Measurements from ENCODE around the gene PA2G4. TPM values are rescaled to one million over a fixed set of nuclear protein-coding genes. Genes with fewer than 3 reads are reported as not detected.

PA2G4 gene
- total and polyA plus RNA-seq, 12 donors: 64.3 to 148 (median 74.4) TPM

DNA sequence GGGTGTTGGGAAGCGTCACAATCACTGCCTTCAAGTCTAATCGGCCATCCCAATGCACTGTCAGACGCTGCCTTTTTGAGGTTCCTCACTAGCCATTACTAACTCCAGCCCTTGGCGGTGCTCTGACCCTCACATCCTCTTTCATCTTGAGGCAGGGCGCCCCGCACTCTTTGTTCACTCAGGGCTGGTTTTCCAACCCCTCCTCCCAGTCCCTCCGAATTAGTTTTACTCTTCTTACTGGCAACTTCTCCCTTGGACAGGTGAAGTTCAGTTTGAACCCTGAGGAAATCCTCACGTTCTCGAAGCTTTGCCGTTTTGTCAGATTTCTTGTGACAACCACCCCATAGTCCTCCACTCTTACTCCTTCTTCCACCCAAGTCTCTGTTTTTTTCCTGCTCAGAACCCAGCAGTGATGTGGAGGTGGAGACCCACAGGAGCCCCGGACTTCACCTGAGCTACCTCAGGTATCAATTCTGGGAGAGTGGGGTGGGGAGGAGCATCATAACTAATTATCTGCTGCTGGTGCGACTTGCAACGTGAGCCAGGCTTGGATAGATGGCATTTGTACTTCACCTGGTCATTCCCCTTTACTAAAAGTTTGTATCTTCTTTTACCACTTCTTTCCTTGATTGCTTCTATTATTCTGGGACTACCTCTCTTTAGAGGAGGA, 14.5 kb downstream of the PA2G4 start:
- H3K4me3 ChIP-seq: peak overlapping the region; percentile 53 to 84 (median 74)
- H3K4me1 ChIP-seq: peaks cover 0 to 60% (median 40%) of the 10 kb centered on the region in 9 donors
- intact Hi-C loops (cut with DNase I): loop anchor here in 7 of 10 donors (1.0 to 10.0 kb wide), 15 partner anchors 40 to 384 kb away; partner anchors contain the start of genes SMARCC2 (in 5 of the 7), SPRYD4 (in 5 of the 7), NABP2 (in 4 of the 7) and MYL6 (in 2 of the 7)
- H3K27ac ChIP-seq: peak overlapping the region; percentile 64 to 95 (median 88)
- peak in 2 of 8 donors; percentile 0 for ATAC-seq
- peaks cover 0 to 43% (median 13%) of the 10 kb centered on the region in 9 donors for H3K36me3 ChIP-seq
- H3K27me3 ChIP-seq: no peaks in the 10 kb centered on the region
- no peak for DNase-seq
- no peak for TF ChIP-seq CTCF (IDR thresholded peaks at IDR 0.05)
- 10 to 11% methylated on average over 13 of the region's 13 CpGs for WGBS, 2 donors
- no peaks in the 10 kb centered on the region for H3K9me3 ChIP-seq

DNA sequence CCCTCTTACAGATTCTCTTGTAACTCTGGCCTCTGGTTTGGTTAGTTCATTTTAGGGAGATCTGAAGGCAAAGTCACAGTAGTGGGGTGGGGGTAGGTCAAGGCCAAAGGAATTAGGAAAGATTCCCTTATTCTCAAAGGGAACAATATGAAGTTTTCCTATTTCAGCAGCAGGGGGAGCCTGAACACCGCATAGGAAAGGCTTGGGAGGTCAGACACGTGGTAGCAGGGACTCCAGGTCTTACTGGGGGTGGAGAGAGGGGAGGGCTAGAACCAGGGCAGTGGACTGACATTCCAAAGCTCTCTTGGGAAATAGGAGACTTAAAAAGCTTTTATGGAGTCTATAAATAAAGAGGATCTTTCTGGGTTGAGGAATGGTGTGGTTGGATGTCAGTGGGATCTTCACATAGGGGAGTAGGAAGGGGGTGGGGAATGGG, 15.0 kb downstream of the PA2G4 start:
- Histone ChIP-seq H3K9me3 (no peaks in the 10 kb centered on the region), H3K27me3 (no peaks in the 10 kb centered on the region), H3K4me1 (peaks cover 0 to 60% (median 41%) of the 10 kb centered on the region in 9 donors), H3K27ac (peak overlapping the region in 9 of 10 donors; percentile 46 to 95 (median 89)), H3K36me3 (peaks cover 0 to 39% (median 13%) of the 10 kb centered on the region in 9 donors), H3K4me3 (peak overlapping the region in 7 of 10 donors; percentile 54 to 84 (median 74))
- WGBS, 2 donors: 0% methylated on average over 2 of the region's 2 CpGs
- TF ChIP-seq CTCF (IDR thresholded peaks at IDR 0.05): peak; percentile 57 to 87 (median 80)
- intact Hi-C loops (cut with DNase I): loop anchor here in 7 of 10 donors (1.0 to 10.0 kb wide), 14 partner anchors 39 to 385 kb away; partner anchors contain the start of genes SMARCC2 (in 5 of the 7), NABP2 (in 4 of the 7), SPRYD4 (in 4 of the 7) and MYL6 (in 2 of the 7)
- DNase-seq (peak; percentile 46 to 87), ATAC-seq (peak; percentile 43 to 55 (median 47))

DNA sequence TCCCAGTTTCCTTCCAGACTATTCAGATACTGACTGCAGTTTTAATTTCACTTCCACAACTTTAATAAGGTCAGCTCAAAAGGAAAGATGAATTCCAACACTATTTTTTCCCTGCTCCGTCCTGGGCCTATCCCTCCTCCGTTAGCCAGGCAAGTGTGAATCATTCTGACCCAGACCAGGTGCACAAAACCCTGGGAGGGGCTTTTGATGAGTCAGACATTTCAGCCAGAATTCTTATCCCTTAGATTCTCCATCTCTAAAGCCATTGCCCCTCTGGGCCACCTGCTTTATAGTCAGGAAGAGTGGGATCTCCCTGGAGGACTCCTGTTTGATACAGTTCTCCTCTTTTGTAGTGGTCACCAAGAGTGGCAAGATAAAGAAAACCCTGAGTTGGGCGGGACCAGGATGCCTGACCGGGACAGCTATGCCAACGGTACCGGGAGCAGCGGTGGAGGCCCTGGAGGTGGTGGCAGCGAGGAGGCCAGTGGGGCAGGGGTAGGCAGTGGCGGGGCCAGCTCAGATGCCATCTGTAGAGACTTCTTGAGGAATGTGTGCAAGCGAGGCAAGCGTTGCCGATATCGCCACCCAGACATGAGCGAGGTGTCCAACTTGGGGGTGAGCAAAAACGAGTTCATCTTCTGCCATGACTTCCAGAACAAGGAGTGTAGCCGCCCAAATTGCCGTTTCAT, 15.9 kb downstream of the PA2G4 start:
- no peaks in the 10 kb centered on the region for H3K27me3 ChIP-seq
- H3K4me3 ChIP-seq: no peak overlapping the region
- ATAC-seq: no peak
- no peak for DNase-seq
- no peak for TF ChIP-seq CTCF (IDR thresholded peaks at IDR 0.05)
- H3K9me3 ChIP-seq: no peaks in the 10 kb centered on the region
- peaks cover 0 to 64% (median 46%) of the 10 kb centered on the region in 9 donors for H3K4me1 ChIP-seq
- H3K36me3 ChIP-seq: peaks cover 0 to 39% (median 13%) of the 10 kb centered on the region in 9 donors
- intact Hi-C loops (cut with DNase I): loop anchor here in 6 of 10 donors (2.0 to 10.0 kb wide), 6 partner anchors 37 to 514 kb away; partner anchors contain the start of genes SMARCC2 (in 2 of the 6), SPRYD4 (in 2 of the 6), BAZ2A (in 1 of the 6) and MYL6 (in 1 of the 6)
- 85 to 90% methylated on average over 17 of the region's 17 CpGs for WGBS, 2 donors
- peak overlapping the region in 9 of 10 donors; percentile 46 to 95 (median 88) for H3K27ac ChIP-seq

Data from heart right ventricle (tissue), 16 donors.